ENCODE data around the gene IGFBP7.

IGFBP7 gene

DNA sequence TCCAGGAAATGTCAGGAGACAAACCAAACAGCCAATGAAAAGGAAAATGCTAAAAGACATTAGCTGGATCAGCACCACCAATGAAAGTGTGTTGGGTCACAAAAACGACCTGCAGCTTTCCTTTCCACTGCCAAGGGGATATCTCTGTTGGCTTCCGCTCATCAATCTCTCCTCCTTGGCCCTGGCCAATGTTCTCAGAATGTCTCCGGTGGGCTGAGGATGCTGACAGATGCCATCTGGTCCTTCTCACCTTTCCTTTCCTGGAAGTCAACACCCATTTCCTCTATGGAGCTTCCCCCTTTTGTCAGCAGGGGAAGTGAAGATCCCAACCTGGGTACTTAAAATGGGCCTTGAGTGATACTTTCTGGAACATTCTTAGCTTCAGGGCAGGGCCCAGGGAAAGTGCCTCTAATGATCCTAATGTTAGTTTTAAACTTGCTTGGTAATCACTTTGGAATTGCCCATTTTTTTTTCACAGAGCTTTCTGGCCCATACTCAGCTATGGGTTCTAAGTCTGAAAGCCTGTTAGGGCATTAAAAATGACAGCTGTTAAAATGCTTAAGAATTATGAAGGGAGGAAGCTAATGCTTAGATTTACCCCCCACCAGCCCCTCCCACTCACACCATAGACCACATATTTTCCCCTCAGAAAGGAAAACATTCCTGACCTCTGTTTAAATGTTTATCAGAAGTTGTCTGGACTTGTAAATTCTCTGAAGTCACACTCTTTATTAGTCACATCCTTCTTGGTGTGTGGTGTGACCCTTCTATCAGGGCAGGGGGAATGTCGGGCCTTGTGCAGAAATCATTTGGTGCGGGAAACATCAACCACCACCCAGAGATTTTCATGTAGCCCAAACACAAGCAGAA lies 29.2 kb downstream of the IGFBP7 start:
- DNase-seq (ENCODE audit: low read depth) = peak; percentile 77

GRCh38 chr4:57078685-57079521 lies 31.3 kb downstream of the IGFBP7 start:
- no peaks in the 10 kb centered on the region for H3K36me3 ChIP-seq (ENCODE audit: control insufficient read depth, insufficient read depth, low read length, severe bottlenecking)
- H3K27me3 ChIP-seq (replicated peaks; ENCODE audit: control insufficient read depth, insufficient read depth, low read length) = no peaks in the 10 kb centered on the region
- peak; percentile 39 for DNase-seq (ENCODE audit: low read depth)
- H3K4me3 ChIP-seq (ENCODE audit: low read length) = no peak overlapping the region
- H3K9ac ChIP-seq (ENCODE audit: low read length) = no peak overlapping the region
- H3K4me1 ChIP-seq (ENCODE audit: control insufficient read depth, insufficient read depth, low read length) = peaks cover 58% of the 10 kb centered on the region
- no peaks in the 10 kb centered on the region for H3K9me3 ChIP-seq (ENCODE audit: control insufficient read depth, low read length)

More for the DNA sequence above, 29.2 kb downstream of the IGFBP7 start:
- Histone ChIP-seq H3K36me3 (ENCODE audit: control insufficient read depth, insufficient read depth, low read length, severe bottlenecking) (no peaks in the 10 kb centered on the region), H3K27me3 (replicated peaks; ENCODE audit: control insufficient read depth, insufficient read depth, low read length) (no peaks in the 10 kb centered on the region), H3K4me3 (ENCODE audit: low read length) (peak overlapping the region; percentile 14), H3K9me3 (ENCODE audit: control insufficient read depth, low read length) (no peaks in the 10 kb centered on the region), H3K9ac (ENCODE audit: low read length) (peak overlapping the region; percentile 46), H3K4me1 (ENCODE audit: control insufficient read depth, insufficient read depth, low read length) (peaks cover 41% of the 10 kb centered on the region)

GRCh38 chr4:57077550-57078343 lies 32.4 kb downstream of the IGFBP7 start:
- Histone ChIP-seq H3K36me3 (ENCODE audit: control insufficient read depth, insufficient read depth, low read length, severe bottlenecking) (no peaks in the 10 kb centered on the region), H3K4me3 (ENCODE audit: low read length) (no peak overlapping the region), H3K9me3 (ENCODE audit: control insufficient read depth, low read length) (no peaks in the 10 kb centered on the region), H3K4me1 (ENCODE audit: control insufficient read depth, insufficient read depth, low read length) (peaks cover 47% of the 10 kb centered on the region), H3K27me3 (replicated peaks; ENCODE audit: control insufficient read depth, insufficient read depth, low read length) (no peaks in the 10 kb centered on the region), H3K9ac (ENCODE audit: low read length) (no peak overlapping the region)
- peak; percentile 57 for DNase-seq (ENCODE audit: low read depth)

- H3K4me3 ChIP-seq (ENCODE audit: low read length) = no peak overlapping the region
- no peak overlapping the region for H3K9ac ChIP-seq (ENCODE audit: low read length)
- no peak for DNase-seq (ENCODE audit: low read depth)
- no peaks in the 10 kb centered on the region for H3K27me3 ChIP-seq (replicated peaks; ENCODE audit: control insufficient read depth, insufficient read depth, low read length)
- peaks cover 38% of the 10 kb centered on the region for H3K4me1 ChIP-seq (ENCODE audit: control insufficient read depth, insufficient read depth, low read length)
- H3K36me3 ChIP-seq (ENCODE audit: control insufficient read depth, insufficient read depth, low read length, severe bottlenecking) = no peaks in the 10 kb centered on the region
- H3K9me3 ChIP-seq (ENCODE audit: control insufficient read depth, low read length) = no peaks in the 10 kb centered on the region
These were observed 33.5 kb downstream of the IGFBP7 start for GRCh38 chr4:57076646-57077045.

DNA sequence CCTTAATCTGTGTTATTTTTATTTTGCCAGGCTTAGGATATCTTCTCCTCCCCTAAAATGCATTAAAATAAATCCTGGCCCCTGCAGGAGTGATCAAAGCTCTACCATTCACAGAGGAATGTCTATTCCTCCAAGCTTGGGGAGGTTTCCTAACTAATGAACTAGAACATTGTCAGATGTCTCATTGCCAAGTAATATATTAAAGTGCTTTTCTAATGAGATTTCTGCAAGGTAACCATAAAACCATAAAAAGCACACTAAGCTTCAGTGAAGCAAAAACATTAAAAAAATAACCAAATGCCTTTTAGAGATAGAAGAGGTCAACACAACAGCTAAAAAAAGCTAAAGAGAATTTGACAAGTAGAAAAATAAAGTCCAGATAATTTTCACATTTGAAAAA lies 34.8 kb downstream of the IGFBP7 start:
- peak overlapping the region; percentile 23 for H3K9ac ChIP-seq (ENCODE audit: low read length)

GRCh38 chr4:57074744-57075143 lies 35.4 kb downstream of the IGFBP7 start:
- H3K36me3 ChIP-seq (ENCODE audit: control insufficient read depth, insufficient read depth, low read length, severe bottlenecking) = no peaks in the 10 kb centered on the region
- no peak overlapping the region for H3K9ac ChIP-seq (ENCODE audit: low read length)
- peak; percentile 92 for DNase-seq (ENCODE audit: low read depth)

More for the DNA sequence above, 34.8 kb downstream of the IGFBP7 start:
- Histone ChIP-seq H3K4me3 (ENCODE audit: low read length) (no peak overlapping the region), H3K9me3 (ENCODE audit: control insufficient read depth, low read length) (no peaks in the 10 kb centered on the region), H3K36me3 (ENCODE audit: control insufficient read depth, insufficient read depth, low read length, severe bottlenecking) (no peaks in the 10 kb centered on the region), H3K4me1 (ENCODE audit: control insufficient read depth, insufficient read depth, low read length) (peaks cover 38% of the 10 kb centered on the region), H3K27me3 (replicated peaks; ENCODE audit: control insufficient read depth, insufficient read depth, low read length) (no peaks in the 10 kb centered on the region)
- no peak for DNase-seq (ENCODE audit: low read depth)

GRCh38 chr4:57073559-57073958 lies 36.6 kb downstream of the IGFBP7 start:
- Histone ChIP-seq H3K4me1 (ENCODE audit: control insufficient read depth, insufficient read depth, low read length) (peaks cover 34% of the 10 kb centered on the region), H3K36me3 (ENCODE audit: control insufficient read depth, insufficient read depth, low read length, severe bottlenecking) (no peaks in the 10 kb centered on the region), H3K4me3 (ENCODE audit: low read length) (no peak overlapping the region), H3K9me3 (ENCODE audit: control insufficient read depth, low read length) (no peaks in the 10 kb centered on the region), H3K9ac (ENCODE audit: low read length) (no peak overlapping the region), H3K27me3 (replicated peaks; ENCODE audit: control insufficient read depth, insufficient read depth, low read length) (no peaks in the 10 kb centered on the region)
- DNase-seq (ENCODE audit: low read depth) = no peak

More at GRCh38 chr4:57074744-57075143, 35.4 kb downstream of the IGFBP7 start:
- Histone ChIP-seq H3K27me3 (replicated peaks; ENCODE audit: control insufficient read depth, insufficient read depth, low read length) (no peaks in the 10 kb centered on the region), H3K4me3 (ENCODE audit: low read length) (no peak overlapping the region), H3K4me1 (ENCODE audit: control insufficient read depth, insufficient read depth, low read length) (peaks cover 39% of the 10 kb centered on the region), H3K9me3 (ENCODE audit: control insufficient read depth, low read length) (no peaks in the 10 kb centered on the region)

GRCh38 chr4:57071326-57071725 lies 38.9 kb downstream of the IGFBP7 start:
- no peaks in the 10 kb centered on the region for H3K27me3 ChIP-seq (replicated peaks; ENCODE audit: control insufficient read depth, insufficient read depth, low read length)
- H3K36me3 ChIP-seq (ENCODE audit: control insufficient read depth, insufficient read depth, low read length, severe bottlenecking) = no peaks in the 10 kb centered on the region
- H3K9me3 ChIP-seq (ENCODE audit: control insufficient read depth, low read length) = no peaks in the 10 kb centered on the region
- peaks cover 36% of the 10 kb centered on the region for H3K4me1 ChIP-seq (ENCODE audit: control insufficient read depth, insufficient read depth, low read length)
- peak; percentile 84 for DNase-seq (ENCODE audit: low read depth)
- H3K9ac ChIP-seq (ENCODE audit: low read length) = no peak overlapping the region
- peak overlapping the region; percentile 50 for H3K4me3 ChIP-seq (ENCODE audit: low read length)

DNA sequence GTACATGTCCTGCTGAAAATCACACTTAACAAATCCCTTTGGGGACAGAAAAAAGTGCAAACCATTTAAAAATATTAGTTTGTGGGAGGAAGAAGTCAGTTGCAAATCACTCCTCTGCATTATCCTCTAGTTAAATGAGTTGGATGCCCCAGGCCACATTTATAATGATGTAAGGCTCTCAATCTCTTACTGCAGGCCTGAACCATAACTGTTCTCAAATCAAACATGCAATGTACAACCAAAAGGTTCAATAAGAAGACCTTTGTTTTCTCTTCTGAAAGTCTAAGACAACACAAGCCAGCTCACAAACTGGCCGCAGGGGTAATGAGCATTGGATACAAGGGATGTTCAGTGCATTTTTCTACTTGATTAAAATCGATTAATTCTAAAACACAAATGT lies 39.7 kb downstream of the IGFBP7 start:
- peaks cover 43% of the 10 kb centered on the region for H3K4me1 ChIP-seq (ENCODE audit: control insufficient read depth, insufficient read depth, low read length)
- no peaks in the 10 kb centered on the region for H3K9me3 ChIP-seq (ENCODE audit: control insufficient read depth, low read length)
- H3K27me3 ChIP-seq (replicated peaks; ENCODE audit: control insufficient read depth, insufficient read depth, low read length) = no peaks in the 10 kb centered on the region
- H3K36me3 ChIP-seq (ENCODE audit: control insufficient read depth, insufficient read depth, low read length, severe bottlenecking) = no peaks in the 10 kb centered on the region
- no peak overlapping the region for H3K9ac ChIP-seq (ENCODE audit: low read length)
- no peak overlapping the region for H3K4me3 ChIP-seq (ENCODE audit: low read length)
- DNase-seq (ENCODE audit: low read depth) = no peak

DNA sequence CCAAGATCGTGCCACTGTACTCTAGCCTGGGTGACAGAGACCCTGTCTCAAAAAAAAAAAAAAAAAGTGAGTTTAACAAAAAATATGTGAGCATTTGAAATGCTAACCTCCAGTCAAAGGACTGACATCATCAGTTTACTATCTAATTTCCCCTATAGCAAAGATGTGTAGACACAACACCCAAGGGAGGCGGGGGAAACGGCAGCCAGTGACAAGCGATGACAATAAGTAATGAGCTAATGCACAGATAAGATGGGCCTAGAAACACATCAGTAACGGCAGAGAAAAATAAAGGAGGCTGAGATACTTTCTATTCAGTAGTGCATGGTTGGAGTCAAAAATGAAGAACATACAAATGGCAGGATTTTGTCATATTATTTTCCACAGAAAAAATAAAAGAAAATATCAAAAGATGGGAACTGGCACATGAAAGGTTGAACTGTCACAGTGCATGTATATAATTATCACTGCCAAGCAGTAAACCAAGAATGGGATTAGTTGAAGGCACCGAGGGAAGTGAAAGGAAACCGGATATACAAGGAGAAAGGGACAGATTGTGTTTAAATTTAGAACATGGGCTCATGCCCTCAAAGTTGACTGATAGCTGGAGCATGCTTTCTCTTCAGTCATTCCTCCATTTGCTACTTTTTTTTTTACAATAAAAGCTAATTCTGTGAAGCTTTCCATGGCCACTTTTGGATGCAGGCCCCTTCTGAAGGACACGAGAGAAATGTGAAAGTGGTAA lies 41.8 kb downstream of the IGFBP7 start:
- peaks cover 43% of the 10 kb centered on the region for H3K4me1 ChIP-seq (ENCODE audit: control insufficient read depth, insufficient read depth, low read length)
- no peak overlapping the region for H3K4me3 ChIP-seq (ENCODE audit: low read length)
- no peaks in the 10 kb centered on the region for H3K36me3 ChIP-seq (ENCODE audit: control insufficient read depth, insufficient read depth, low read length, severe bottlenecking)
- no peaks in the 10 kb centered on the region for H3K27me3 ChIP-seq (replicated peaks; ENCODE audit: control insufficient read depth, insufficient read depth, low read length)
- H3K9me3 ChIP-seq (ENCODE audit: control insufficient read depth, low read length) = no peaks in the 10 kb centered on the region
- DNase-seq (ENCODE audit: low read depth) = no peak
- H3K9ac ChIP-seq (ENCODE audit: low read length) = no peak overlapping the region
